Suprapubic skin (tissue), 4 donors: ENCODE measurements around the gene CD2BP2. TPM values are rescaled to one million over a fixed set of nuclear protein-coding genes. Genes with fewer than 3 reads are reported as not detected.

Source experiments
- DNase-seq, 2 donors: peaks; one replicate each; pipeline ENCODE4 v3.0.0-alpha.2; 2019; ENCODE audit warnings: low spot score in 2 of 2
- H3K27ac ChIP-seq: fragments of 200-600 bp; sonication (generic); one replicate; pipeline ENCODE4 v1.5.1; 2019
- H3K27me3 ChIP-seq: fragments of 200-600 bp; sonication (generic); one replicate; pipeline ENCODE4 v1.5.1; 2019
- H3K36me3 ChIP-seq: fragments of 200-600 bp; sonication (generic); one replicate; pipeline ENCODE4 v1.5.1; 2019
- H3K4me1 ChIP-seq: fragments of 200-600 bp; sonication (generic); one replicate; pipeline ENCODE4 v1.5.1; 2019
- H3K4me3 ChIP-seq: fragments of 200-600 bp; sonication (generic); one replicate; pipeline ENCODE4 v1.5.1; 2019; ENCODE audit warnings: mild to moderate bottlenecking
- H3K9me3 ChIP-seq: fragments of 200-600 bp; sonication (generic); one replicate; pipeline ENCODE4 v1.5.1; 2019
- CTCF ChIP-seq, 2 donors: fragments of 200-600 bp in 1 of 2; fragments of 450-650 bp in 1 of 2; sonication (generic) in 1 of 2; IDR thresholded peaks; one replicate each; pipeline ENCODE4 v1.5.1; 2016 to 2019; ENCODE audit warnings: antibody characterized with exemption in 2 of 2, mild to moderate bottlenecking in 1 of 2, moderate library complexity in 1 of 2
- EP300 ChIP-seq: sonication (generic); formaldehyde crosslinking; IDR thresholded peaks from one replicate; pipeline ENCODE4 v1.6.1; 2017; ENCODE audit warnings: antibody characterized with exemption
- POLR2A ChIP-seq, 2 donors: fragments of 450-650 bp; IDR thresholded peaks; one replicate each; pipeline ENCODE4 v1.6.1; 2017; ENCODE audit warnings: antibody characterized with exemption in 2 of 2, mild to moderate bottlenecking in 2 of 2, moderate library complexity in 2 of 2
- POLR2AphosphoS5 ChIP-seq, 3 donors: sonication (generic); formaldehyde crosslinking; IDR thresholded peaks; one replicate each; pipeline ENCODE4 v1.6.1; 2017; ENCODE audit warnings: antibody characterized with exemption in 3 of 3
- WGBS: methylation state at CpG from one replicate; pipeline ENCODE4 v1.1.5; 2018; 5-methylcytosine and 5-hydroxymethylcytosine counted together
- total RNA-seq, 4 donors: library from RNA; depleted of rRNA; stranded (reverse); fragments of >200 nt; gene quantifications; one replicate each; pipeline ENCODE4 v1.1.0, GENCODE V29; 2016

The CD2BP2 gene
- total RNA-seq, 4 donors from 2014 or later, result 21.6 to 34.9 (median 27.7) TPM

GRCh38 chr16:30370456-30371247 lies 15.5 kb upstream of the CD2BP2 start, which contains the start of gene TBC1D10B:
Gene TBC1D10B, minus strand, starts transcription at chr16:30370494. Its CDS starts 311 bp downstream, at chr16:30370183.
- TF ChIP-seq CTCF (IDR thresholded peaks at IDR 0.05), result peak in 1 of 2 donors; percentile 17
- TF ChIP-seq POLR2AphosphoS5 (IDR thresholded peaks at IDR 0.05), result peak; percentile 22 to 69 (median 51)
- no peak for TF ChIP-seq POLR2A (IDR thresholded peaks at IDR 0.05)
- no peak for TF ChIP-seq EP300
- Histone ChIP-seq H3K4me3 (peak within 1 kb of the TSS; percentile 92), H3K27ac (peak within 1 kb of the TSS; percentile 88), H3K27me3 (no peaks in the 10 kb centered on the region), H3K4me1 (peaks cover 39% of the 10 kb centered on the region), H3K9me3 (no peaks in the 10 kb centered on the region), H3K36me3 (peaks cover 5% of the 10 kb centered on the region)
- DNase-seq, result peak; percentile 99
- under 1% methylated on average over 37 of the region's 40 CpGs for WGBS

GRCh38 chr16:30369938-30370455 lies 14.9 kb upstream of the CD2BP2 start:
- H3K27ac ChIP-seq, result peak overlapping the region; percentile 88
- H3K9me3 ChIP-seq, result no peaks in the 10 kb centered on the region
- H3K4me3 ChIP-seq, result peak overlapping the region; percentile 92
- H3K36me3 ChIP-seq, result peaks cover 12% of the 10 kb centered on the region
- 0% methylated on average over 18 of the region's 76 CpGs for WGBS
- H3K27me3 ChIP-seq, result no peaks in the 10 kb centered on the region
- no peak for DNase-seq
- peaks cover 43% of the 10 kb centered on the region for H3K4me1 ChIP-seq
- TF ChIP-seq POLR2A (IDR thresholded peaks at IDR 0.05), result no peak

GRCh38 chr16:30369091-30369937 lies 14.2 kb upstream of the CD2BP2 start:
- Histone ChIP-seq H3K9me3 (no peaks in the 10 kb centered on the region), H3K4me3 (peak overlapping the region; percentile 92), H3K36me3 (peaks cover 18% of the 10 kb centered on the region), H3K4me1 (peaks cover 43% of the 10 kb centered on the region), H3K27me3 (no peaks in the 10 kb centered on the region), H3K27ac (peak overlapping the region; percentile 88)
- no peak for DNase-seq
- WGBS, result 0% methylated on average over 3 of the region's 45 CpGs
- no peak for TF ChIP-seq POLR2A (IDR thresholded peaks at IDR 0.05)
- TF ChIP-seq POLR2AphosphoS5 (IDR thresholded peaks at IDR 0.05), result no peak
- no peak for TF ChIP-seq CTCF (IDR thresholded peaks at IDR 0.05)
- TF ChIP-seq EP300, result no peak

GRCh38 chr16:30368792-30369090 lies 13.6 kb upstream of the CD2BP2 start:
- peaks cover 23% of the 10 kb centered on the region for H3K36me3 ChIP-seq
- peak overlapping the region; percentile 92 for H3K4me3 ChIP-seq
- no peaks in the 10 kb centered on the region for H3K27me3 ChIP-seq
- no peak for TF ChIP-seq POLR2A (IDR thresholded peaks at IDR 0.05)
- no peak for TF ChIP-seq EP300
- no peak for TF ChIP-seq CTCF (IDR thresholded peaks at IDR 0.05)
- no peak for TF ChIP-seq POLR2AphosphoS5 (IDR thresholded peaks at IDR 0.05)
- 7% methylated on average over 4 of the region's 4 CpGs for WGBS
- DNase-seq, result no peak
- peak overlapping the region; percentile 88 for H3K27ac ChIP-seq
- H3K9me3 ChIP-seq, result no peaks in the 10 kb centered on the region
- H3K4me1 ChIP-seq, result peaks cover 43% of the 10 kb centered on the region

GRCh38 chr16:30368122-30368791 lies 13.1 kb upstream of the CD2BP2 start:
- Histone ChIP-seq H3K4me1 (peaks cover 43% of the 10 kb centered on the region), H3K9me3 (no peaks in the 10 kb centered on the region), H3K4me3 (peak overlapping the region; percentile 92), H3K36me3 (peaks cover 28% of the 10 kb centered on the region), H3K27me3 (no peaks in the 10 kb centered on the region), H3K27ac (no peak overlapping the region)
- peak in 1 of 2 donors; percentile 66 for DNase-seq
- WGBS, result 5% methylated on average over 8 of the region's 8 CpGs
- TF ChIP-seq CTCF (IDR thresholded peaks at IDR 0.05) (no peak), POLR2AphosphoS5 (IDR thresholded peaks at IDR 0.05) (no peak), POLR2A (IDR thresholded peaks at IDR 0.05) (no peak), EP300 (no peak)
